ENCODE results near the gene ANKRD34A. TPM values are rescaled to one million over a fixed set of nuclear protein-coding genes. Genes with fewer than 3 reads are reported as not detected.

Gene ANKRD34A
- total and polyA plus RNA-seq, 2 of the 13 experiments (the other 11 are each of a cell fraction or from before 2014, with no cell fraction given): 0.05 to 0.07 TPM

DNA sequence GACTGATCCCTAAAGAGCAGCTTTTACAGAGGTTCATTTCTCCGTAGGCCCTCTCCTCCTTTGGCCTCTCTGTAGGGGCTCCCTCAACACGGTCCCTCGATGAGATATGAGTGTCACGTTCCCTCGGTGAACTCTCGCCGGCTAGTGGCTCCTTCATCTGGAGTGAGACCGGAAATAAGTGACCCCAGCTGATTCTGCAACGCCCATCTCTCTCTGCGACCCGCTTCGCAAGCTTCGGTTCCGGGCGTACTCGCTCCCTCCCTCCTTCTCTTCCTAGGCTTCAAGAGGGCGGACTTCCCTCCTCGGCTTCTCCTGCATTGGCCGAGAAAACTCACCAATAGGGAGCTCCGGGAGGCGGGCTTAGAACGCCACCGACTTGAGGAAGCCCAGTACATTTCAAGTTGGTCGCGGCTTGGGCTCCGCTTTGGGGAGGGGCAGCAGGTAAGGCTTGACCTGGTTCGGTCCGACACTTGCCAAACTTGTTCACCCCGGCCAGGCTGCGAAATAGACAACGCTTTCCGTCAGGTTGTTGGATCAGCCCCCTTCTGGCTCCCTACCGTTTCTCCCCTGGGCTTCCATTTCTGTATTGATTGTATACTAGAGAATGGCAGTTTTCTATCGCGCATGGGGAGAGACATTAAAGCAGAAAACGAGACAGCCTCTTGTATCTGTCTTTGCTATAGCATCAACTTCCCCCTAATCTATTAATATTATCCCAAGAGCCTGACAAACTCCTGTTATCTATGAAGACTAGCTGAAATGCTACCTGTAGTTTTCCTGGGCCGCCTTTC lies at the start of gene ANKRD34A, which contains the start of gene POLR3GL (continued):
- no peak for TF ChIP-seq ZNF597 (CRISPR knock-in tag; IDR thresholded peaks at IDR 0.05)
- TF ChIP-seq, protein P1, sequence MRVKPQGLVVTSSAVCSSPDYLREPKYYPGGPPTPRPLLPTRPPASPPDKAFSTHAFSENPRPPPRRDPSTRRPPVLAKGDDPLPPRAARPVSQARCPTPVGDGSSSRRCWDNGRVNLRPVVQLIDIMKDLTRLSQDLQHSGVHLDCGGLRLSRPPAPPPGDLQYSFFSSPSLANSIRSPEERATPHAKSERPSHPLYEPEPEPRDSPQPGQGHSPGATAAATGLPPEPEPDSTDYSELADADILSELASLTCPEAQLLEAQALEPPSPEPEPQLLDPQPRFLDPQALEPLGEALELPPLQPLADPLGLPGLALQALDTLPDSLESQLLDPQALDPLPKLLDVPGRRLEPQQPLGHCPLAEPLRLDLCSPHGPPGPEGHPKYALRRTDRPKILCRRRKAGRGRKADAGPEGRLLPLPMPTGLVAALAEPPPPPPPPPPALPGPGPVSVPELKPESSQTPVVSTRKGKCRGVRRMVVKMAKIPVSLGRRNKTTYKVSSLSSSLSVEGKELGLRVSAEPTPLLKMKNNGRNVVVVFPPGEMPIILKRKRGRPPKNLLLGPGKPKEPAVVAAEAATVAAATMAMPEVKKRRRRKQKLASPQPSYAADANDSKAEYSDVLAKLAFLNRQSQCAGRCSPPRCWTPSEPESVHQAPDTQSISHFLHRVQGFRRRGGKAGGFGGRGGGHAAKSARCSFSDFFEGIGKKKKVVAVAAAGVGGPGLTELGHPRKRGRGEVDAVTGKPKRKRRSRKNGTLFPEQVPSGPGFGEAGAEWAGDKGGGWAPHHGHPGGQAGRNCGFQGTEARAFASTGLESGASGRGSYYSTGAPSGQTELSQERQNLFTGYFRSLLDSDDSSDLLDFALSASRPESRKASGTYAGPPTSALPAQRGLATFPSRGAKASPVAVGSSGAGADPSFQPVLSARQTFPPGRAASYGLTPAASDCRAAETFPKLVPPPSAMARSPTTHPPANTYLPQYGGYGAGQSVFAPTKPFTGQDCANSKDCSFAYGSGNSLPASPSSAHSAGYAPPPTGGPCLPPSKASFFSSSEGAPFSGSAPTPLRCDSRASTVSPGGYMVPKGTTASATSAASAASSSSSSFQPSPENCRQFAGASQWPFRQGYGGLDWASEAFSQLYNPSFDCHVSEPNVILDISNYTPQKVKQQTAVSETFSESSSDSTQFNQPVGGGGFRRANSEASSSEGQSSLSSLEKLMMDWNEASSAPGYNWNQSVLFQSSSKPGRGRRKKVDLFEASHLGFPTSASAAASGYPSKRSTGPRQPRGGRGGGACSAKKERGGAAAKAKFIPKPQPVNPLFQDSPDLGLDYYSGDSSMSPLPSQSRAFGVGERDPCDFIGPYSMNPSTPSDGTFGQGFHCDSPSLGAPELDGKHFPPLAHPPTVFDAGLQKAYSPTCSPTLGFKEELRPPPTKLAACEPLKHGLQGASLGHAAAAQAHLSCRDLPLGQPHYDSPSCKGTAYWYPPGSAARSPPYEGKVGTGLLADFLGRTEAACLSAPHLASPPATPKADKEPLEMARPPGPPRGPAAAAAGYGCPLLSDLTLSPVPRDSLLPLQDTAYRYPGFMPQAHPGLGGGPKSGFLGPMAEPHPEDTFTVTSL (CRISPR knock-in tag; IDR thresholded peaks at IDR 0.05; ENCODE audit: borderline replicate concordance): 0 out of 2 replicates have a peak, but pooled peaks have one; percentile 48
- peak; percentile 39; the same call in 1 of the 2 replicates for TF ChIP-seq ZNF205 (CRISPR knock-in tag; IDR thresholded peaks at IDR 0.05)
- peak; percentile 29; the same call in 1 of the 2 replicates for TF ChIP-seq ZNF430 (CRISPR knock-in tag; IDR thresholded peaks at IDR 0.05)
- TF ChIP-seq, protein P2, sequence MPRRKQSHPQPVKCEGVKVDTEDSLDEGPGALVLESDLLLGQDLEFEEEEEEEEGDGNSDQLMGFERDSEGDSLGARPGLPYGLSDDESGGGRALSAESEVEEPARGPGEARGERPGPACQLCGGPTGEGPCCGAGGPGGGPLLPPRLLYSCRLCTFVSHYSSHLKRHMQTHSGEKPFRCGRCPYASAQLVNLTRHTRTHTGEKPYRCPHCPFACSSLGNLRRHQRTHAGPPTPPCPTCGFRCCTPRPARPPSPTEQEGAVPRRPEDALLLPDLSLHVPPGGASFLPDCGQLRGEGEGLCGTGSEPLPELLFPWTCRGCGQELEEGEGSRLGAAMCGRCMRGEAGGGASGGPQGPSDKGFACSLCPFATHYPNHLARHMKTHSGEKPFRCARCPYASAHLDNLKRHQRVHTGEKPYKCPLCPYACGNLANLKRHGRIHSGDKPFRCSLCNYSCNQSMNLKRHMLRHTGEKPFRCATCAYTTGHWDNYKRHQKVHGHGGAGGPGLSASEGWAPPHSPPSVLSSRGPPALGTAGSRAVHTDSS (CRISPR knock-in tag; conservative IDR thresholded peaks at IDR 0.05): no peak
- TF ChIP-seq ZNF567 (CRISPR knock-in tag; IDR thresholded peaks at IDR 0.05; ENCODE audit: borderline replicate concordance): no peak
- no peak for TF ChIP-seq ZNF318 (CRISPR knock-in tag; IDR thresholded peaks at IDR 0.05)
- TF ChIP-seq MAFF (IDR thresholded peaks at IDR 0.05; ENCODE audit: low read depth, low read length): no peak
